GM19463 (cell line): Measurements from ENCODE around the gene GATAD1.
"Not testable (repeated sequence)": the region's sequence is repeated elsewhere in the genome, so short reads cannot be mapped to it uniquely, and the experiment has no call there.

Source experiments
- ATAC-seq: cut with Tn5 transposase; IDR thresholded peaks from one replicate; pipeline ENCODE4 v1.9.1; 2021; ENCODE audit warnings: mild to moderate bottlenecking, moderate library complexity; ENCODE audit not compliant: unreplicated experiment

The GATAD1 gene, protein sequence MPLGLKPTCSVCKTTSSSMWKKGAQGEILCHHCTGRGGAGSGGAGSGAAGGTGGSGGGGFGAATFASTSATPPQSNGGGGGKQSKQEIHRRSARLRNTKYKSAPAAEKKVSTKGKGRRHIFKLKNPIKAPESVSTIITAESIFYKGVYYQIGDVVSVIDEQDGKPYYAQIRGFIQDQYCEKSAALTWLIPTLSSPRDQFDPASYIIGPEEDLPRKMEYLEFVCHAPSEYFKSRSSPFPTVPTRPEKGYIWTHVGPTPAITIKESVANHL

GRCh38 chr7:92447345-92448204, at the start of gene GATAD1:
Gene GATAD1 (plus strand): TSS chr7:92447482. CDS start chr7:92447730, 248 bp downstream.
- peak; percentile 86 for ATAC-seq

DNA sequence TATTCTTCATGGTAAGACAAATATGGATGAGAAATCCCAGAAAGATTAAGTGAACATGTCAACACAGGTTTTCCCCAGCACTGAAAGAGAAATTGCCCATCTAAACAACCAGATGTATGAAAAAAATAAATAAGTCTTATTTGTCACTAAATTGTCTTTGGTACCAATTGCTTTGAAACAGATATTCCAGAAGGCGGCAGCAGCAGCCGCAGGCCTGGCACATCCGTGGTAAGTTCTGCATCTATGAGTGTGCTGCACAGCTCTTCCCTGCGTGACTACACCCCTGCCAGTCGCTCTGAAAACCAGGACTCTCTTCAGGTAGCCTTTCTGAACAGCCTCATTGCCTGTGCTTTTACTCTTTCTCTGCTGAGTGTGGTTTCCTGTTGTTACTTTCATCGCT, 49.7 kb upstream of the GATAD1 start:
- ATAC-seq = no peak

DNA sequence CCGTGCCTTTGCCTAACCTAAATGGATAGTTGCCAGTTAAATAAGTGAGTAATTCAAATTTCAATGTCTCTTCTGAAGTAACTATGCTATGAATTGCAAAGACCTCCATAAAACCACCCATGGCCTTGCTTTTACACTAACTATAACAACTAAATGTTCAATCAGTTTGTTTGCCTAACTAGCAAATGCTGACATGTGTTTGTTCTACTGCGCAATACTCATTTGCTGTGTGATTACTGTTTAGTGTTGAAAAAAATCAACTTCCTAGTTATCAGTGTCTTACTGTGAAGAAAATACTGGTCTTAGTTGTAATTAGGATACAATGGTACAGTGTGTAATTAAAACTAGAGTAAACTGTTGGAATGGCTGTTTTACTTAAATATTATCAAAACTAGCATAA, 47.3 kb upstream of the GATAD1 start:
- ATAC-seq = no peak

GRCh38 chr7:92402920-92403759, 44.1 kb upstream of the GATAD1 start:
- no peak for ATAC-seq

DNA sequence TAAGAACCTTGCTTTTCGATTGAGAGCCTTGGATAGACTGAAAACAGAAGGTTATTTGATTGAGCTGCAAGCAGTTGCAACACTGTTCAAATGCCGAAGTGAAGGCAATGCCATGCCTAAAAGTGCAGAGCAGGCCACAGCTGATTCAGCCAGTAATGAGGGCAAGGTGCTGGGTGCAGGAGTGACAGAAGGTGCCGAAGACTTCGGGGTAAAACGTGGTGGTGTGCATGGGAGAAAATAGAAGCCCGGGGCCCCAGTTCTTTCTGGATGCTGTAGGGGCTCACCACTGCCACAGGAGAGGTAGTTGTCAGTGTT, 43.6 kb upstream of the GATAD1 start:
- no peak for ATAC-seq

DNA sequence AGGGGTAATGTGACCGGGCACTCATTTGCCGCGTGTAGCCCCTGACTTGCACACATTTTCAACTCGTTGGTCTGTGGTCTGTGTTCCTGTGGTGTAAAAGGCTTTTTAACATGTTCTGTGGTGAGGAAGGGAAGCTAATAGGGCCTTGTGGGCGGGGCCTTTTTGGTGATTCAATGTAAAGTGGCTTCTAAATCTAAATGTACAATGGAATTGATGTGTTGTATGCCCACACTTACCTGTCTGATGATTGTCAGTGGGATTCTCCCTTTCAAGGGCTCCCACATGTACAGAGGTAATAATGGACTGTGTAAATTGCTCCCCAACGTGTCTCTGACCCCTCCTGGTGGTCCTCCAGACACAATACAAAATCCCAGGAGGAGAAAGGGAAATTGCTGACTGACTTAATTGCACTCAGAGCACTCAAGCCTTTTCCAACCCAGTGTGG, 43.1 kb upstream of the GATAD1 start:
- no peak for ATAC-seq

GRCh38 chr7:92409357-92409756, 37.9 kb upstream of the GATAD1 start:
- ATAC-seq = no peak

GRCh38 chr7:92410162-92410561, 37.1 kb upstream of the GATAD1 start:
- ATAC-seq = not testable (repeated sequence)

- no peak for ATAC-seq
These were observed 34.5 kb upstream of the GATAD1 start for GRCh38 chr7:92412745-92413144.

- ATAC-seq = no peak
These were observed 33.7 kb upstream of the GATAD1 start for GRCh38 chr7:92413550-92413949.

- ATAC-seq = no peak
These were observed 32.1 kb upstream of the GATAD1 start for GRCh38 chr7:92415225-92415624.

GRCh38 chr7:92417913-92418312, 29.4 kb upstream of the GATAD1 start:
- no peak for ATAC-seq

- ATAC-seq = no peak
These were observed 25.4 kb upstream of the GATAD1 start for GRCh38 chr7:92421676-92422435.

- ATAC-seq = no peak
These were observed 24.4 kb upstream of the GATAD1 start for GRCh38 chr7:92422926-92423325.

DNA sequence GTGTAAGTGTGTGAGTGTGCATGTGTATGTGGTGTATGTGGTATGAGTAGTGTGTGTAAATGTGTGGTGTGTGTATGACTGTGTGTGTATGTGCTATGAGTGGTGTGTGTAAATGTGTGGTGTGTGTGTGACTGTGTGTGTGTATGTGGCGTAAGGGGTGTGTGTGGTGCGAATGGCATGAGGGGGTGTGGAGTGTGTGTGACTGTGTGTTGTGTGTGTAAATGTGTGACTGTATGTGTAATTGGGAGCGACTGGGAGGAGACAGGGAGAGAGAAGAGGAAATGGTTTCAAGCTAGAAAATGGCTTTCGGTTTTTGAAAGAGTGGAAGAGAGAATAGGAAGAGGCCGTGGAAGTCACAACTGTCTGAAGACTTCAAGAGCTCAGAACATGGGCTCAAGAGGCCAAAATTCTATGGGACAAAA, 23.6 kb upstream of the GATAD1 start:
- ATAC-seq = no peak

DNA sequence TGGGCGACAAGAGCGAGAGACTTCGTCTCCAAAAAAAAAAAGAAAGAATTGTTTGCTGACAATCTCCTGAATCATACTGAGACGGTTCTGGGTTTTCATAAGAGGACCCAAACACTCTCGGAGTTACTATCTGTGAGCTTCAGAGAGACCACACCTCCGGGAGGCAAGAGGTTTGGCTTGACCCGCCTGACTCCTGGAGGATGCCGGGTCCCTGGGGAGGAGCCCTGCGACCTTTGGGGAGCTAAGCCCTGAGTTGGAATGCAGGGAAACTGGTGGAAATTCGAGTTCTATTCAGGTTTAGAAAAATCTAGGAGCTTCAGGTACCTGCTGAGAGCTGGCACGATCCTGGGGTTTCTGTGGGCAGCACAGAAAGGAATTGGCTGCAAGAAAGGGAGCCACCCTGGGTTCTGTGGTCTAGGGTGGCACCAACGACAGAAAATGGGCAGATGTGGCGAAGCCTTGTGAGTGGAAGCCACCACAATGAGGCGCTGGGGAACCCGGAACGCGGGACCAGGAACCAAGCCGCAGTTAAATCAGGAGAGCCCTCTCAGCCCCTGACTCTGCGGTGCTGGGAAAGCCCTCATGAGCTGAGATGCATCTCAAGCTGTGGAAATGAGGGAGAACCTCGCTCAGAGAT, 21.9 kb upstream of the GATAD1 start:
- ATAC-seq = no peak

DNA sequence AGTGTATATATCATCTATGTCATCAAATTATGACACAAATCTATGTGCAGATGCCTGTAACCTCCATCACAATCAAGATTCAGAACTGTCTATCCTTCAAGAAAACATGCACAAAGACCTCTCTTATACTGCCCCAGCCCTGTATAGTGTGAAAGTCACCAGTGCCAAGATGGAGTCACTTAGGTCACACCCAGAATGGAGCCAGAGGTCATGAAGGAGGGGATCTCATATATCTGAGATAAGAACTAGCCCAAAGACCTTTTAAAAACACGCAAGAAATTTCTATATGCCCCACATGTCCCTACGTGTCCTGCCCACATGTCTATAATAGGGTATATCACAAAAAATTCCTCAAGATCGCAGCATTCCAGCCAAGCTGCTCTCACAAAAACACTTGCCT, 20.1 kb upstream of the GATAD1 start:
- ATAC-seq = no peak

DNA sequence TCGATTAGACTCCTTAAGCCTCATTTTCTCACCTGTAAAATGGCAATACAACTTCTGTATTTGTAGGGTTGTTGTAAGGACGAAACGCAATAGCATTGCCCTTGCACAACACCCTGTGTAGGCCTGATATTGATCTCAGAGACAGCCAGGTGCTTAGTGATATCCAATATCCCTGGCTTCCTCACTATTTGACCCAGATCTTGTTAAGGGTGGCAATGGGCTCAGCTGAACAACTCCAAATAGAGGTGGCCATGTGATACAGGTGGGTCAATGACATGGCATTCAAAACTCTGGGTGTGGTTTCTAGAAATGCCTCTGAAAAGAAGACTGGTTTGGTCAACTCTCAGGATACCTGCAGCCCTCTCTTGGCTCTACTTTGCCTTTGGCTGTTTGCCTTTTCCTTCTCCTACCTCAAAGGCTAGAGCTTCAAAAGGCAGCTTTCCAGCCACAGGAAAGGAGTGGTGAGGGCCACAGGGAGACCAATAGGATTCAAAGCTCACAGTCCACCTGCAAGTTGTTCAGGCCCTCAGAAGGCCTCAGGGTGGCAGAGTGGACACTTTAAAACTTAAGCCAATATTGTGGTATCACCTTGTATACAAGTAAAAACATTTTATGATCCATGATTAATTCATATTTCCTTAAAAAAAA, 14.9 kb upstream of the GATAD1 start:
- no peak for ATAC-seq

GRCh38 chr7:92433019-92433418, 14.3 kb upstream of the GATAD1 start:
- ATAC-seq = no peak

GRCh38 chr7:92435542-92435941, 11.7 kb upstream of the GATAD1 start:
- ATAC-seq = no peak
